22Rv1 (cell line): Measurements from ENCODE around the gene TRMT61B.

ENCODE experiments used
- CTCF ChIP-seq: fragments of 450-650 bp; IDR thresholded peaks from 2 replicates; pipeline ENCODE4 v1.5.1; 2017; ENCODE audit warnings: mild to moderate bottlenecking
- ZFX ChIP-seq: fragments of 450-650 bp; IDR thresholded peaks from 2 replicates; pipeline ENCODE4 v1.6.1; 2017; ENCODE audit warnings: antibody characterized with exemption, borderline replicate concordance

- TF ChIP-seq CTCF, result no peak
- TF ChIP-seq ZFX, result no peak
These were observed 45.2 kb downstream of the TRMT61B start for GRCh38 chr2:28824870-28825269.
